Adrenal gland (tissue), 12 donors: ENCODE data around the gene SH2B3. TPM values are rescaled to one million over a fixed set of nuclear protein-coding genes. Genes with fewer than 3 reads are reported as not detected.

ENCODE experiments used
- DNase-seq, 7 donors: peaks; one replicate each; pipeline ENCODE4 v3.0.0-alpha.2; 2019 to 2020
- H3K27ac ChIP-seq, 5 donors: fragments of 200-600 bp; sonication (generic) in 4 of 5; 1 replicate in 3 of 5; 2 replicates in 2 of 5; pipeline versions ENCODE4 v1.5.1 to v1.8.0; 2016 to 2020; ENCODE audit warnings: mild to moderate bottlenecking in 1 of 5
- H3K27me3 ChIP-seq: fragments of 200-600 bp; 2 replicates; pipeline ENCODE4 v1.8.0; 2021
- H3K36me3 ChIP-seq, 2 donors: fragments of 200-600 bp; replicated peaks in 1 of 2; 1 replicate in 1 of 2; 2 replicates in 1 of 2; pipeline versions ENCODE4 v1.5.1 to v1.8.0; 2018 to 2022
- H3K4me1 ChIP-seq, 2 donors: fragments of 200-600 bp; replicated peaks in 1 of 2; 1 replicate in 1 of 2; 2 replicates in 1 of 2; pipeline versions ENCODE4 v1.5.1 to v1.8.0; 2018 to 2021
- H3K4me3 ChIP-seq, 4 donors: fragments of 200-600 bp; sonication (generic) in 3 of 4; one replicate each; pipeline ENCODE4 v1.5.1; 2016 to 2018
- H3K9me3 ChIP-seq, 3 donors: fragments of 200-600 bp; sonication (generic) in 1 of 3; replicated peaks in 1 of 3; 1 replicate in 2 of 3; 2 replicates in 1 of 3; pipeline versions ENCODE4 v1.5.1 to v1.8.0; 2016 to 2021
- POLR2A ChIP-seq, 2 donors: fragments of 450-650 bp; IDR thresholded peaks; one replicate each; pipeline ENCODE4 v1.6.1; 2017; ENCODE audit warnings: antibody characterized with exemption in 2 of 2, mild to moderate bottlenecking in 2 of 2, moderate library complexity in 1 of 2
- WGBS, 4 donors: extraction: QIAGEN DNeasy Blood & Tissue Kit in 2 of 4; methylation state at CpG; one replicate each; pipeline versions ENCODE4 v1.1.5 to v1.1.7; 2013 to 2017; 5-methylcytosine and 5-hydroxymethylcytosine counted together
- intact Hi-C, 2 donors: fragments of 100-400 bp; cut with DNase I; formaldehyde crosslinking; loops; one replicate each; pipeline versions ENCODE4 v1.14.1 to v1.15.0; 2022 to 2023
- polyA plus RNA-seq, 3 donors: library from polyadenylated mRNA; stranded (reverse); fragments of 200-250 nt in 2 of 3; fragments of 350-450 nt in 1 of 3; fragmentation: Illumina TruSeq in 1 of 3; extraction: RNeasy Lipid Tissue Mini Kit (QIAGEN cat#74804) in 1 of 3; gene quantifications; one replicate each; pipeline ENCODE4 v1.2.3, GENCODE V29; 2013 to 2014
- total RNA-seq, 9 donors: library from RNA; depleted of rRNA in 4 of 9; stranded (reverse); fragments of >200 nt in 4 of 9; fragments of 120-200 nt in 1 of 9; fragmentation: NEBNext Ultra II Directional in 1 of 9; extraction: Animal tissue kit (Norgen Biotek cat#: 25700) in 1 of 9; gene quantifications; one replicate each; pipeline versions ENCODE4 v1.1.0 to v1.2.4, GENCODE V29; 2013 to 2023
- TF ChIP-seq, protein P1 (sequence below), 6 experiments: fragments of 450-650 bp in 4 of 6; fragments of 200-600 bp in 2 of 6; sonication (generic) in 1 of 6; IDR thresholded peaks; 1 replicate in 5 of 6; 2 replicates in 1 of 6; pipeline versions ENCODE4 v1.5.1 to v1.8.0; 2016 to 2021; ENCODE audit warnings: antibody characterized with exemption in 6 of 6, mild to moderate bottlenecking in 2 of 6, moderate library complexity in 1 of 6
- donor health status: healthy with polysubstance abuse.
- donor health status: Bipolar disorder and iron deficiency.
- donor health status: DM: yes; HTN: yes; CAD: no.
- donor health status: DM: no; HTN: no; CAD: no.
- donor health status: DM: no; HTN: no; CAD: no.
- donor health status: DM: yes; HTN: yes; CAD: no.

Gene SH2B3
- total and polyA plus RNA-seq, 12 donors = 5.8 to 70.3 (median 28.5) TPM

DNA sequence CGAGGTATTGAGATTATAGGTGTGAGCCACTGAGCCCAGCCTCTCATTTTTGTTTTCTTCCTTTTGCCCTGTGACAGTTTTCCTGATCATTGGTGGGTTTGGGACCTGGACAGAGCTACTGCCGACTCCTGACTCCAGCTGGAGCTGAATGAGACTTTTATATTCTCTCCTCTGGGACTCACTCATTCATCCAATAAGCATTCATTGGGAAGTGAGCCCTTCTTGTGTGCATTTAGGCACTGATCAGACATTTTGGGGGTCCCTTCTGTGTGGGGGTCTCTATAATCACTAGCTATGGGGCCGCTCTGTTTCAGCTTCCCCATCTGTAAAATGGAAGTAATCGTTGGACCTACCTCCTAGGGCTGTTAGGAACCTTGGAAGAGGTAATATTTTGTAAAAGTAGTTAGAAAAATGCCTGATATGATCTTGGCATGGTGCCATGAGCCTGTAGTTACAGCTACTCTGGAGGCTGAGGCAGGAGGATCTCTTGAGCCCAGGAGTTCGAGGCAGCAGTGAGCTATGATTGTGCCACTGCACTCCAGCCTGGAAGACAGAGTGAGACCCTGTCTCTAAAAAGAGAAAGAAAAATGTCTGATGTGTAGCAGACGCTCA is 7.2 kb downstream of the SH2B3 start:
- Histone ChIP-seq H3K4me1 (peaks cover 22 to 62% of the 10 kb centered on the region in 2 donors), H3K4me3 (no peak overlapping the region), H3K27me3 (no peaks in the 10 kb centered on the region), H3K27ac (peak overlapping the region in 2 of 5 donors; percentile 79 to 84), H3K9me3 (no peaks in the 10 kb centered on the region), H3K36me3 (peaks cover 0 to 7% of the 10 kb centered on the region in 2 donors)
- no peak for TF ChIP-seq POLR2A (IDR thresholded peaks at IDR 0.05)
- TF ChIP-seq, protein P1, sequence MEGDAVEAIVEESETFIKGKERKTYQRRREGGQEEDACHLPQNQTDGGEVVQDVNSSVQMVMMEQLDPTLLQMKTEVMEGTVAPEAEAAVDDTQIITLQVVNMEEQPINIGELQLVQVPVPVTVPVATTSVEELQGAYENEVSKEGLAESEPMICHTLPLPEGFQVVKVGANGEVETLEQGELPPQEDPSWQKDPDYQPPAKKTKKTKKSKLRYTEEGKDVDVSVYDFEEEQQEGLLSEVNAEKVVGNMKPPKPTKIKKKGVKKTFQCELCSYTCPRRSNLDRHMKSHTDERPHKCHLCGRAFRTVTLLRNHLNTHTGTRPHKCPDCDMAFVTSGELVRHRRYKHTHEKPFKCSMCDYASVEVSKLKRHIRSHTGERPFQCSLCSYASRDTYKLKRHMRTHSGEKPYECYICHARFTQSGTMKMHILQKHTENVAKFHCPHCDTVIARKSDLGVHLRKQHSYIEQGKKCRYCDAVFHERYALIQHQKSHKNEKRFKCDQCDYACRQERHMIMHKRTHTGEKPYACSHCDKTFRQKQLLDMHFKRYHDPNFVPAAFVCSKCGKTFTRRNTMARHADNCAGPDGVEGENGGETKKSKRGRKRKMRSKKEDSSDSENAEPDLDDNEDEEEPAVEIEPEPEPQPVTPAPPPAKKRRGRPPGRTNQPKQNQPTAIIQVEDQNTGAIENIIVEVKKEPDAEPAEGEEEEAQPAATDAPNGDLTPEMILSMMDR (IDR thresholded peaks at IDR 0.05) = no peak
- DNase-seq = no peak
- WGBS, 4 donors = 58 to 74% (median 62%) methylated on average over 6 of the region's 6 CpGs
- intact Hi-C loops = no loop called here

DNA sequence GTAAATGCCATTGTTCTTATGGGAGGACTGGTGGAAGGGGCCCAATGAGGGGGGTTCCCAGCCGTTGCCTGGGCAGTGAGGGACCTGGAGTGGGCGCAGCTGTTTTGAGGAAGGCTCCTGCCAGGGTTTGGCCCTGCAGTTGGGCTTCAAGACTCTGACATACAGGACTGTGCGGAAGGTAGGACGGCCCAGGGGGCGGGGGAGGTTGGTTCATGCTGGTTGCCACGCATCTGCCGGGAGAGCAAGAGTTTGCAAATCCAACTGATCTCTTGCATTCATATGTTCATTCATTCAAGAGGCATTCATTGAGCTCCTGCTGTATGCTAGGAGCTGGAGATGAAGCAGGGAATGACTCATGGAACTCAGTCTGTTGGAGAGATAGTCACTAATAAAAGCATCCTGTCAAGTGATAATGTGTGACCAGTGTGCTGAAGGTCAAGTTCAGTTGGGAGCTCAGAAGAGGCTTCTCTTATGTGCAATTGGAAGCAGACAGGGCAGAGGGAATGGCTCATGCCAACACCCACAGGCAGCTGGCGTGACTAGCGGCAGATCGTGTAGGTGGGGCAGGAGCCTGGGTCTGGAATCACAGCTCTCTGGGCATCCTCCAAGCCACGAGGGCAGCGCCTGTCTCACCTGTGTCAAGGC is 7.8 kb downstream of the SH2B3 start:
- Histone ChIP-seq H3K4me1 (peaks cover 22 to 59% of the 10 kb centered on the region in 2 donors), H3K9me3 (no peaks in the 10 kb centered on the region), H3K36me3 (peaks cover 0 to 8% of the 10 kb centered on the region in 2 donors), H3K27ac (peak overlapping the region in 2 of 5 donors; percentile 79 to 84), H3K27me3 (no peaks in the 10 kb centered on the region), H3K4me3 (no peak overlapping the region)
- peak in 1 of 2 donors; percentile 9 for TF ChIP-seq POLR2A (IDR thresholded peaks at IDR 0.05)
- TF ChIP-seq, protein P1 (IDR thresholded peaks at IDR 0.05) = no peak
- intact Hi-C loops = no loop called here
- DNase-seq = peak in 6 of 7 donors; percentile 65 to 89 (median 78)
- 47 to 63% (median 57%) methylated on average over 8 to 12 of the region's 12 CpGs for WGBS, 4 donors

DNA sequence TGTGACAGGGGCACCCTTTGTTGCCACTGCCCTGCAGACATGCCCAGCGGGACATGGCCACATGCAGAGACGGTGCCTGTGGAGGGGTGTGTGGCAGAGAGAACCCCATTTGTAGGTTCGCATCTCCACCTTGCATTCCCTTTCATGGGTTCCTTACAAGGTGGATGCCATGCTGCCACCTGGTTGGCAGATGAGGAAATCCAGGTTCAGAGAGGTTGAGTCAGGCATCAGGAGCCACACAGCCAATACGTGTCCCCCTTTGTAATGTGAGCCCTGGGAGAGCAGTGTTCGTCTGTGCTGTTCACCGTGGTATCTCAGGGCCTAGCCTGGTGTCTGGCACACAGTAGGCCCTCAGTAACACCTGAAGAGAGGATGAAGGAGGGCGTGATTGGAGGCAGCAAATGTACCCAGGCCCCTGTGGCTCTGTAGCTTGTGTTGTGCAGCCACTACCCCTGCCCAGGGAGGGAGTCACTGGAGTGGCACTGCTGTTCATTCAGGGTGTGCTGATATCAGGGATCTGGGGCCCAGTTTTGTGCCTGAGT is 9.1 kb downstream of the SH2B3 start:
- no peak for DNase-seq
- no peak for TF ChIP-seq POLR2A (IDR thresholded peaks at IDR 0.05)
- TF ChIP-seq, protein P1 (IDR thresholded peaks at IDR 0.05) = no peak
- Histone ChIP-seq H3K4me1 (peaks cover 25 to 53% of the 10 kb centered on the region in 2 donors), H3K27me3 (no peaks in the 10 kb centered on the region), H3K36me3 (peaks cover 0 to 20% of the 10 kb centered on the region in 2 donors), H3K27ac (no peak overlapping the region), H3K9me3 (no peaks in the 10 kb centered on the region), H3K4me3 (no peak overlapping the region)
- intact Hi-C loops = no loop called here
- 90 to 92% (median 92%) methylated on average over 4 to 7 of the region's 7 CpGs for WGBS, 4 donors

DNA sequence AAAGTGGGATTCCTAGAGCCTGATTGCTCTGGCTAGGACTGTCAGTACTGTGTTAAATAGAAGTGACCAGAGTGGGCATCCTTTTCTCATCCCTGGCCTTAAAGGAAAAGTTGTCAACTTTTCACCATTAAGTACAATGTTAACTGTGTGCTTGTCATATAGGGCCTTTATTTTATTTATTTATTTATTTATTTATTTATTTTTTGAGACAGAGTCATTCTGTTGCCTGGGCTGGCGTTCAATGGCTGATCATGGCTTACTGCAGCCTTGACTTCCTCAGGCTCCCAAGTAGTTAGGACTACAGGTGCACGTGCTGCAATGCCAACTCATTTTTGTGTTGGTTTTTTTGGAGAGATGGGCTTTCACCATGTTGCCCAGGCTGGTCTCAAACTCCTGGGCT is 11.6 kb downstream of the SH2B3 start:
- TF ChIP-seq POLR2A (IDR thresholded peaks at IDR 0.05) = no peak
- TF ChIP-seq, protein P1 (IDR thresholded peaks at IDR 0.05) = no peak
- H3K9me3 ChIP-seq = no peaks in the 10 kb centered on the region
- WGBS, 4 donors = 83 to 100% (median 95%) methylated on average over 2 of the region's 2 CpGs
- intact Hi-C loops = no loop called here
- H3K27ac ChIP-seq = no peak overlapping the region
- H3K36me3 ChIP-seq = peaks cover 0 to 34% of the 10 kb centered on the region in 2 donors
- H3K4me3 ChIP-seq = no peak overlapping the region
- DNase-seq = no peak
- peaks cover 16 to 40% of the 10 kb centered on the region in 2 donors for H3K4me1 ChIP-seq
- no peaks in the 10 kb centered on the region for H3K27me3 ChIP-seq
